DMS53 treated with DMSO at 0.1 percent for 48 hours (cell line): ENCODE measurements around the gene DPH6.
"Not testable (repeated sequence)": the region's sequence is repeated elsewhere in the genome, so short reads cannot be mapped to it uniquely, and the experiment has no call there.

ENCODE experiments used
- DNase-seq: peaks from one replicate; lab custom pipeline; 2025; ENCODE audit not compliant: unreplicated experiment; lab: John Stamatoyannopoulos, UW

Gene DPH6, protein sequence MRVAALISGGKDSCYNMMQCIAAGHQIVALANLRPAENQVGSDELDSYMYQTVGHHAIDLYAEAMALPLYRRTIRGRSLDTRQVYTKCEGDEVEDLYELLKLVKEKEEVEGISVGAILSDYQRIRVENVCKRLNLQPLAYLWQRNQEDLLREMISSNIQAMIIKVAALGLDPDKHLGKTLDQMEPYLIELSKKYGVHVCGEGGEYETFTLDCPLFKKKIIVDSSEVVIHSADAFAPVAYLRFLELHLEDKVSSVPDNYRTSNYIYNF

DNA sequence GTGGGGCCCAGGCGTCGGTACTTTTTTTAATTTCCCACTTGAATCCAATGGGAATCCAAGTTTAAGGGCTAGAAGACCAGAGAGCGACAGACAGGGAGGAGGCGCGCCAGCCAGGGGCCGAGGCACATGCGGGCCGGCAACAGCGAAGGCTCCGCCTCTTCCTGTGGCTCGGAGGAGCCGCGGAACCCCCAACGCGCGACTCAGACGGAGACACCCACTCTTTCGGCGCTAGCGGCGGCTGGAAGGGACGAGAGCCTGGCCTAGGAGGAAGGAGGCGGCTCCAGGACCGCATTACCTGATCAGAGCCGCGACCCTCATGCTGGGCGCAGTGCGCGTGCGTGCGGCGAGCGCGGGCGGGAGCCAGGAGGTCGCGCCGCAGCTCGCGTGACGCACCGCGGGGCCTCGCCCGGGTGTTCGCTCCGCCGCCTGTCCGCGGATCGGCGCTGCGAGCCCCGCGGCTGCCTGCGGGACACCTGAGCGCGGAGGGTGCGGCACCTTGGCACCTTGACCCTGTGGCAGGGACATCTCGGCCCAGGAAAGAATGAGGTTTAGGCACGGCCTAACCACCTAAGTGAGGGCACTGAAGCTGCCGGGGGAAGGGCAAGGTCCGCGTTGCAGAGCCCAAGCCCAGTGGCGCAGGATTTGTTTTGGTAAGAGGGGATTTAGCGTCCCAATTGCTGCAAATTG lies at the start of gene DPH6:
TSS of gene DPH6 (minus strand) at position 342 of the 687 bp plus-strand sequence. CDS start at position 318, 24 bp downstream.
- DNase-seq = peak; percentile 62

DNA sequence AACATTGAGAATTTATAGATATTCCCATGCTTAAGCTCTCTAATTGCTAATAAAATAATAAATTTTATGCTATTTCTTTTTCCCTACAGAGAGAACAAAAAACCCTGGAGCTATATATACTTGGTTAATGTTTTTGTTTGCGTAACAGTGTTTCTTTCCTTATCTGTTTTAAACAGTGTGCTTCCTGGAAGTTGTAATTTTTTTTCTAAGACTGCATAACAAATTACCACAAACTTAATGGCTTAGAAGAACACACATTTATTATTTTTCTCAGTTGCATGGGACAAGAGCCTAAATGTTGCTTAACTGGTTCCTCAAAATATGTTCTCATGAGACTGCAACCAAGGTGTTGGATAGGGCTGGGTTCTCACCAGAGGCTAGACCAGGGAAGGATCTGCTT lies 49.7 kb upstream of the DPH6 start:
- no peak for DNase-seq

DNA sequence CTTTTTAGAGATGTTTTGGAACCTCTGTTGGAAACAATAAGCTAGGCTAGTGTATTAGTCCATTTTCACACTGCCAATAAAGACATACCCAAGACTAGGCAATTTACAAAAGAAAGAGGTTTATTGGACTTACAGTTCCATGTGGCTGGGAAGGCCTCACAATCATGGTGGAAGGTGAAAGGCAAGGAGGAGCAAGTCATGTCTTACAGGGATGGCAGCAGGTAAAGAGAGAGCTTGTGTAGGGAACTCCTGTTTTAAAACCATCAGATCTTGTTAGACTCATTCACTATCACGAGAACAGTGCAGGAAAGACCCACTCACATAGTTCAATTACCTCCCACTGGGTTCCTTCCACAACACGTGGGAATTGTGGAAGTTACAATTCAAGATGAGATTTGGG lies 46.0 kb upstream of the DPH6 start:
- DNase-seq = not testable (repeated sequence)

DNA sequence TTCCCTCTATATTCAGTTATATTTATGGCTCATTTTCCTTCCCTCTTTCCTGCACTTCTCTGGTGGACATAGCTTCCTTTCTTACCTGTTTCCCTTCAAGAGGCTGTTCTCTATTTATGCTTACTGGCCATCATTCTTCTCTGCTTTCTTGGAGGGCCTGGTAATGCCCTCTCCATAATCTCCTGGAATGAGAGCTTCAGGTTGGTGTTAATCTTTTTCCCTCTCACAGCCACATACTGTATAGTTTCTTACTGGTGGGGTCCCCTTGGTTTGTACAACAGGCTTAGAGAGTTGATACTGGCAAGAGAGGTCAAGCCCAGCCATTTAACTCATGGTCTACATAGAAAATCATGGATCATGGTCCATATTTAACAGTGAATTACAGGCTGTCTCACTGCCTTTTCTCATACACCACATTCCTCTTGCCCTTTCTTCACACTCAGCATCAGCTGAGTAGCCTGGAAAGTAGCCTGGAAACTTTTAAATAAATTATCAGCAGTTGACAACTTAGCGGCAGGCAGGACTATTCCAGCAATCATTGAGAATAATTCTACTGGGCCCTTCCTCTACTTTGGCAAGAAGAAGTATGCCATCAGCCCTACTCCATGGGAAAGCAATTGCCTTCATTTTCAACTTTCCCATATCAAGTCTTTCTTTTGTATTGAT lies 38.0 kb upstream of the DPH6 start:
- no peak for DNase-seq

DNA sequence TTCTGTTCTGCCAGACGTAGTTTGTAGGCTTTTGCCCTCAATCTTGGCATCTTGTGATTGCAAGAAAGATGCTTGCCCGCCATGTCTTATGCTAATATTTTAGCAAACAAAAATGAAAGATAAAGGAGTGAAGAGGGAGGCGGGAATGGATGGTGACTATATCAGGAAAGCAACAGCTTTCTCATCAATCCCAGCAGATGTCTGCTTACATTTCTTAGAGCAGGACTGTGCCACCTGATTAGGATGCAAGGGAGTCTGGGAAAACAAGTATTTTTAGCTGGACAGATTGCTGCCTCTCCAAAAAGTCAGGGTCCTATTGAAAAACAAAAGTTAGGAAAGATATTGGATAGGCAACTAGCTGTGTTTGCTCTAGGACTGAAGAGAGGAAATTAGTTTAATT lies 34.6 kb upstream of the DPH6 start:
- DNase-seq = no peak

DNA sequence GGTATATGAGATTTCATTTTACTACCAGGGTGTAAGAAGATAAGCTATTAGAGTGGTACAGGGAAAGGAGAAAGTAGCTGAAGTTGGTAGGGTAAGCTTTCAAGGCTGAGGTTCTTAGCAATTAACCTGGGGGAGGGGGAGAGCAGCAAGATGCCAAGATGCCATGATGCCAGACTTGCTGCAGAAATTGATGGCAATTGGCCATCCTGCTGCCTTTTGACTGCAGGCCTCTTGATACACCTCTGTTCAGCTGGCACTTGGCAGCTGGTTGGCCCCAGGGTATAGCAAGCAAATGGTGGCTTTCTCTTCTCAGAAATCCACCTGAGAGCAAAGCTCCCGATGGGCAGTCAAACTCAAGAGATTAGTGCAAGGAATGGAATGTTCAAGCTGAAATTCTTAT lies 21.4 kb upstream of the DPH6 start:
- DNase-seq = no peak

DNA sequence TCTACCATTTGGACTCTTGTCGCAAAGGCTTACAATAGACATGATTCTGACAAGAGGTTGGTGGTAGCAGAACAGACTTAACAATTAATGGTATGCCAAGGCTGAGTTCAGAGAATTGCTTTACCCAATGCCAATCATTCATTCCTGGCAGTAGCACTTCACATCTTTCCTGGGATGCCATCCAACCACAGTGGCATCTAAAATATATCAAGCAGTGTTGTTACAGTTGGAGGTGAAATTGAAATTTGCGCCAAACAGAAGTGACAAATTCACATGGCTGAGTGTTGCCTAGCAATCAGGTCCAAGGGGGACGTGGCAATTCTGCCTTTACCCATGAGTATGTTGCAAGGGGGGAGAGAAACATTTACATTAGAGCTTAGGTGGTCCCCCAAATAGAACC lies 21.0 kb upstream of the DPH6 start:
- DNase-seq = no peak

DNA sequence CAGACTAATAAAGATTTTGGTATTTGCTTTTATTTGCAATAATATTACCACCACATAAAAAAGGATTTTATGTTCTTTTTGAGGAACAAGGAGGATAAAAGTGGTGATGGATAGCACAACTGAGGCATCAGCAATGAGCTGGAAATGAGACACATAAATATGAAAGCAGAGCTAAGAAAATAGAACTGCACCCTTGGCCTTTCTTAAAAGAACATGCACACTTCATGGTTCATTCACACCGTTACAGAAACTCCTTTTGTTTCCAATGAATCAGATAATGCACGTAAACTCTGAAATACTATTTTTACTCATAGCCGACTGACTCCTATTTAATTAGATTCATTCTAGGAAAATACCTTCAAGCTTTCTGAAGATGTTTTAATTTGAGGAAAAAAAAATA lies 19.9 kb upstream of the DPH6 start:
- no peak for DNase-seq

DNA sequence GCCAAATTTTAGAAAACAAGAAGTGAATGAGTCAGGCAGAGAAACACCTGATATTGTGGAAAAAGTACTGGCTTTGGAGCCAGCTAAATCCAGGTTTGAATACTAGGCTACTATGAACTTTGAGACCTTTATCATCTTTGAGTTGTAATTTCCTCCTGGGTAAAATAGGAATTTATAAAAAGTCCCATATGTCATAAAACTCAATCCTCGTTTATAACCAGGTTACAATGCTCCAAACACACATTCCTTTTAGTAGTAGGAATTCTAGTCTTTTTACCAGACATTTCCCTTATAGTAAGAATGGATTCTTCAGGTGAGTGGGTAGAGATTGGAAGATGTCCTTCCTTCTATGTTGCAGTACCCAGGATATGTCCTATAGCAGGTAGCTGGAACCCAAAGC lies 16.7 kb upstream of the DPH6 start:
- DNase-seq = no peak

DNA sequence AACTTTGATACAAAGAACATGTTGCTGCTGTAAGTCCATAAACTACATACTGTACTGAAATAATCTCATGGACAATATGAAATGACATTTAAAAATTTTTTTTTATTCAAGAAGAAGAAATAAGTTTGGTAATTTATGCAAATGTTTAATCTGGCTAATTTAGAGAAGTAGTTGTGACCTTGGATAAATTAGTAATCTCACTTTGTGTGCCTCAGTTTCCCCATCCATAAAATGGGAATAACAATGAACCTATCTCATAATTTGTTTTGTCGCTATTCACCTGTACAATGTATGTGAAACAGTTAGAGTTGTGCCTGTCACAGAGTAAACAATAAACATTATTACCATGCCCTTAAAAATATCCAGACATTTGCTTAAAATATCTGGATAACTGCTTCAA lies 15.3 kb upstream of the DPH6 start:
- DNase-seq = no peak

DNA sequence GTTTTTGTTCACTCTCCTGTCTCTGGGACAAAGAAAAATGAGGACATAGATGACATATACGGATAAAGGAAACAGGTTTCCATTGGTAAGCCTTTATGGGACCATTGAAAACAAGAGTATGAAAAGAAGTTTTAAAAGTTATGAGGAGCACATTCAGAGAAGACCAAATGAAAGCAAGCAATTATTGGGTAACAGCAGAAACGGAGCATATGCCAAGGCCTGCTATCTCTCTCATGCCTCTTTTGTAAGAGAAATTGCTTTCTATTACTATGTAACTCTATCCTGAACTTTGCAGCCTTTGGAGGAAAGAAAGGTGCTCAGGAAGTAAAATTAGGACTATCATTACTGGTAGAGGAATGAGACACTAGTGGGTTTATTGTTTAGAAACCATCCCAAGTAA lies 14.9 kb upstream of the DPH6 start:
- DNase-seq = no peak

DNA sequence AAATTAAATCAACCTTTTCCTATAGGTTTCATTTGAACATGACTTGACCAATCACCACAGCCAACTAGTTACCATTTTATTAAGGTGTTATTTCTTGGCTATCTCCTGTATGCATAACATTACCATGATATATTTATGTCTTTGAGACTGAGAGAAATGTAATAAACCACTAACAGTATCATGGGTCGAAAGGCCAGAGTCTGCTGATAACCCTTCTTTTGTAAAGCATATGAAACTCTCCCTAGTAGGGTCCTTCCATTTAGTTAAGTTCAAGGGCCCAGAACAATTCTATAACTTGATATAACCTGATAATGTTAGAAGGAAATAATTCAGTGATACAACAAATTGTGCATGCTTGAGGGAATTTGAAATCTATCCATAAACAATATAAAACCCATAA lies 14.3 kb upstream of the DPH6 start:
- DNase-seq = no peak

DNA sequence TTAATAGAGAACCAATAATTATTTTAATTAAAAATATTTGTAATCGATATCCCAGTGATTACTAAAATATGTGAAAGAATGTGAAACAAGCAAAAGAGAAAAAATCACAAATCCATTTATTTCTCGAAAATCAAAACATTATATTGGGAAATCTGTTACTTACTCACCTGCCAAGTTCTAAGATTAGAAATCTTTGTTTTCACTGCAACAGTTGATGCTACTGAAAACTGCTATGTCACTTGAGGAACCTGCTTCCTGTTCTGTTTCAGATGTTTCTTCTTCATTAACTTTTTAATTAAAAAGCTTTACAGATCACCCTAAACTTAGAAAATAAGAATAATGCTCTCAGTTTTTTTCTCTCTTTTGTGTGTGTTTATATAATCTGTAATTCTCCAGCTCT lies 13.7 kb upstream of the DPH6 start:
- DNase-seq = no peak

DNA sequence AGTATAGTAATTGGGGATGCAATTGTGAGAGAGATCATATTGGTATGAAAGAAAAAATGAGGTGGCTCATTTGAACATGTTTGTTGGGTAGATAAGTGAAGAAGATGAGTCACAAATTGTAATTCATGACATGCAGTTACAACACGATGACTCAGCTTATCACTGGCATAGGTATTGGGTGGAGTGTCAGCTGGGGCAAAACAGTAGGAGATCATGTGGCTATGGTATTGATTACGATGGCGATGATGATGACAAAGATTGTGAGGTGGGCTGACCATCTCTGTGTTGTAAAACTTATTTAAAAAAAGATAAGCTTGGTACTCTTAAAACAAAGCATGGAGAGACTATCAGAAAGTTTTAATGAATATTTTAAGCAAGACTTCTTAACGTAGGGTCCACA lies 11.6 kb upstream of the DPH6 start:
- DNase-seq = peak; percentile 5

DNA sequence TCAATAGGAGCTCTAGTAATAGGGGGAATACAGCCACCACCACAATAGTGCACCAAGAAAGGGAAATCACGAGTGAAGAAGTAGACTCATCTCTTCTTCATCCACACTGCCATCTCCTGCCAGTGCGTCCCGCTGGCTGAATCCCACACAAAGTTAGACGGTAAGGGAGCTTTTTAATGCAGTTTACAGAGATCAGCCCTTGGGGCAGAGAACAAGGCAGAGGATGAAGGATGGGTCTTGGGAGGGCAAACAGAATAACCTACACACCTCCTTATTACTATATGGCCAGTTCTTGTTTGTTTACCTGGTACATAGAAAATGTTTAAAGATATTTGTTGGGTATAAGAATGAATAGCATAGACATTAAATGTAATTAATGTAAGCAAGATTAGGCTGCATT lies 11.0 kb upstream of the DPH6 start:
- DNase-seq = no peak

DNA sequence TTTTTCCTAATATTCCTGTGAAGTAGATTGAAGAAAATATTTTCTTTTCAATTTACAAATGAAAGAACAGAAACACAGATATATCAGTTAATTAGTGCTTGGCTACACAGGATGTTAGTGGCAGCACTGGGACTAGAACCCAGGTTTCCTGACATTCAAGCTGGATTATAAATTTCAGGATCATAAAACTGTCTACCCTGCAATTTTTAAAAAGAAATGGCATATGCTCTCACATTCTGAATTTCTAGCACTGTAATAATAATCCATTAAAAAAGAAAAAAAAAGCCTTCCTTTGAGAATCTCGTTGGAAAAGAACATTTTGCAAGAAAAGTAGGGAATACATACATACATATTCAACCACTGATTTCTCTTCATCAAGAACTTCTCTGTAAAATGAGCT lies 9.3 kb upstream of the DPH6 start:
- DNase-seq = no peak

DNA sequence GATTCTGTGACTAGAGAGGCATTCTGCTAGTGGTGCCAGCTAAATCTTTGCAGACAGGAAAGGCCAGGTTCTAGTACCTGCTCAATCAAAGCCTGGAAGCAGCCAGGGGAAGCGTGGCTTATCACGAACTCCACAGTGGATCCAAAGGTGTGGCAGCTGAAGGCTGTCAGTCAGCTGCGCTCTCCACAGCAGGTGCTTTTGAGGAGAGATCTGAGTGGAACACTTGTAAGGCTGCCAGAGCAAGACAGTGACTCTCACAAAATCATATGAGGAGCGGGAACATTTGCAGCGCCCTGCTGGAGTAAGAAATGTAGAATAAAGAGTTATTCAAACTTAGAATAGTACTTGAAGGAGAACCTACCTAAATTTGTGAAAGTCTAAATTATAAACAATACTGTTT lies 5.0 kb upstream of the DPH6 start:
- no peak for DNase-seq

DNA sequence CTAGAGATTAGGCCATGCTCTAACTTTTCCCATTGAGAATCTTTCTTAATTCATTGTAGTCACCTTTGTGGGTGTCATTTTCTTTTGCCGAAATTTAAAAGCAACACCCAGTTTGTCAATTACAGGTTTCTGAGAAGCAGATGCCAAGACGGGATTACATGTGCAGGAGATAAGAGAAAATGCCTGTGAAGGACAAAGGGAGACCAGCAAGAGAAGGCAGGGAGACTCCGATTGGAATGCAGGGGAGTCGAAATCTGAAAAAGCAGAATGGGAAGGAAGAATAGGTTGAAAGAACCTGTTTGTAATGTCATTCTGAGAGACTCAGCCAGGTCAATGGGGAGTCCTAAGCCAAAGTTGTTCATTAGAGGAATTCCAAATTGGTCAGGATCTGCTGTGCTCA lies 3.6 kb upstream of the DPH6 start:
- DNase-seq = no peak

DNA sequence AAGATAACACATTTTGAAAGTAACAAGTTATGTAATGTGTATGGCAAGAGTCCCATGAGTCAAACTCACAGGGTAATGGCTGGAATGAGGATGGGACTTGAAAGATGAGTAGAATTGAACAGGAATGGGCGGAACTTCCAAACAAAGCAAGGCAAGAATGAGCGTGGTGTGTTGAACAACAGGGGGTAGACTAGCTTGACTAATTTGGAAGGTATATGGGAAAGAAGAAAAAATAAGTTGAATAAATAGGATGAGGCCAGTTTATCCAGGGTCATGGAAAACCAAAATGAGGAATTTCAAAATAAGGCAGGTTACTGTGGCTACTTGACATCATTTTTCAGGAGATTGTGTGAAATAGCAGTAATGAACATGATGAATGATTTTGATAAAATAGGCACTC lies 2.5 kb upstream of the DPH6 start:
- DNase-seq = no peak

DNA sequence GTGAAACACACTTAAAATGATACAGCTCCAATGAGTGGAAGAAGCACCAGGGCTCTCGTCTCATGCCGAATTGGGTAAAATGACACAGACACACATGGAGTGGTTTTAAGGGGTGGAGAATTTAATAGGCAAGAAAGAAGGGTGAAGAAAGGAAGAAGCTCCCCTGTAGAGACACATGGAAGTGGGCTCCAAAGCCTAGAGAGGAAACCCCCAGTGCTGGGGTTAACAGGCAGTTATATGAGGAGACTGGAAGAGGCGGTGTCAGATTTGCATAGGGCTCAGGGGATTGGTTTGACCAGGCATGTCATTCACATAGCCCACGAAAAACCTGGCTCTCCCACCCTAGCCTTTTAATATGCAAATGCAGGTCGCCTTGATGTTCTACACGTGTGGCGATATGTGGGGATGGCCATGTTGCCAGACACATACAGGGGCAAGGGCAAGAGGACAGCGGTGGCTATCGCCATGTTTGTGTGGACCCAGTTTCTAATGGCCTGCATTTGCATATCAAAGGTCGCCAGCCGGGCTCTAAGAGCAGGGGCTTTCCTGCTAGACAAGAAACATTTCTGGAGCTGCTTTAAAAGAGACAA lies 1.9 kb upstream of the DPH6 start:
- DNase-seq = no peak

DNA sequence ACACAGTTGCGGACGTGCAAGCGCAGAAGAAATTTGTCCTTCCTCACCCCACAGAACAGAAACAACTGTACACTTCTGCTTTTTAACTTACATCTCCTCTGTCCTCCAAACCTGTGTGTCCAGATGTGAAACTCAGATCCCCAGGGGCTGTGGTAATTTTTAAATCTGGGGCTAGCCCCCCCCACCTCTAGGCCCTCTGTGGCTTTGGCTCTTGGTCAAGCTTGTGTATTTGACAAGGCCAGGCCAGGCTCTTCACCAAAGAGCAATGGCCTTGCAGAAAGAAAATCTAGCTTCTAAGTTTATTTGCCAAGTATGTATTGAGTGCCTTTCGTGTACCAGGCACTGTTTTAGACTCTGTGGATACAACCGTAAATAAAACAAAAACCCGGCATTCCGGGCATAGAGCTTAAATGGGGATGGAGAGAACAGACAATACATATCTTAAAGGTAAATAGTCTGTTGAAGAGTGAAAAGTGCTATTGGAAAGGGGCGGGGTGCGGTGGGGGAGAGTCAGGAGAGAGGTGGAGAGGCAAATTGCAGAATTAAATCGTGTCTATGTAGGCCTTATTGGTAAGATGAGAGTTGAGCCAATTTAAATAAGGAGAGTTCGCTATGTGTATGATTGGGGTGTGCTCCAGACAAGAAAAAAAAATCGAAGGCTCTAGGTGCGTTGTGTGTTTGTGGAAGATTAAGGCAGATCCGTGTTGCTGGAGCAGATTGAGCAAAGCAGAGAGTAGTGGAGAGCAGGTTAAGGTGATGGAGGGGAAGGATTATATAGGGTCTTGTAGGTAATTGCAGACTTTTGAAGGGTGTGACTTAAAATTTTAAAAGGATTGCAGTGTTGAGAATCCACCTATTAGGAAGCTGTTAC lies 781 bp upstream of the DPH6 start:
- peak; percentile 25 for DNase-seq
